HG03354 (cell line): ENCODE data around the gene INAFM2.

ENCODE experiments used
- ATAC-seq: cut with Tn5 transposase; IDR thresholded peaks from one replicate; pipeline ENCODE4 v1.9.1; 2021; ENCODE audit warnings: mild to moderate bottlenecking; ENCODE audit not compliant: unreplicated experiment, poor library complexity, severe bottlenecking

The INAFM2 gene

GRCh38 chr15:40323953-40324937 is 753 bp downstream of the INAFM2 start:
- ATAC-seq = peak; percentile 5

GRCh38 chr15:40325188-40325587 is 1.7 kb downstream of the INAFM2 start:
- ATAC-seq = no peak

- ATAC-seq = no peak
Observed at GRCh38 chr15:40325700-40326099, 2.2 kb downstream of the INAFM2 start.

GRCh38 chr15:40327457-40327856 is 4.0 kb downstream of the INAFM2 start:
- ATAC-seq = no peak

- ATAC-seq = no peak
Observed at GRCh38 chr15:40328176-40328575, 4.7 kb downstream of the INAFM2 start.

- ATAC-seq = no peak
Observed at GRCh38 chr15:40328751-40329150, 5.3 kb downstream of the INAFM2 start.

- no peak for ATAC-seq
Observed at GRCh38 chr15:40329804-40330203, 6.3 kb downstream of the INAFM2 start.

GRCh38 chr15:40330368-40330836 is 6.9 kb downstream of the INAFM2 start:
- ATAC-seq = no peak

GRCh38 chr15:40331026-40331425 is 7.5 kb downstream of the INAFM2 start:
- no peak for ATAC-seq

GRCh38 chr15:40331637-40332036 is 8.1 kb downstream of the INAFM2 start:
- no peak for ATAC-seq

GRCh38 chr15:40332113-40332781 is 8.8 kb downstream of the INAFM2 start:
- ATAC-seq = no peak

GRCh38 chr15:40333922-40334492 is 10.5 kb downstream of the INAFM2 start:
- ATAC-seq = no peak

GRCh38 chr15:40334541-40334940 is 11.0 kb downstream of the INAFM2 start:
- ATAC-seq = no peak

GRCh38 chr15:40334941-40335795 is 11.7 kb downstream of the INAFM2 start:
- no peak for ATAC-seq

- ATAC-seq = no peak
Observed at GRCh38 chr15:40335938-40336743, 12.6 kb downstream of the INAFM2 start.

GRCh38 chr15:40336744-40337122 is 13.2 kb downstream of the INAFM2 start:
- no peak for ATAC-seq

- ATAC-seq = no peak
Observed at GRCh38 chr15:40337597-40337996, 14.1 kb downstream of the INAFM2 start.

- ATAC-seq = peak; percentile 61
Observed at GRCh38 chr15:40338041-40338657, 14.7 kb downstream of the INAFM2 start.
